Measurements from ENCODE around the gene TMEM170B. TPM values are rescaled to one million over a fixed set of nuclear protein-coding genes. Genes with fewer than 3 reads are reported as not detected.

Gene TMEM170B
- total RNA-seq, 1 donor from 2014 or later = 3.7 TPM

GRCh38 chr6:11628562-11628961, 91.0 kb downstream of the TMEM170B start:
- TF ChIP-seq, protein P1, sequence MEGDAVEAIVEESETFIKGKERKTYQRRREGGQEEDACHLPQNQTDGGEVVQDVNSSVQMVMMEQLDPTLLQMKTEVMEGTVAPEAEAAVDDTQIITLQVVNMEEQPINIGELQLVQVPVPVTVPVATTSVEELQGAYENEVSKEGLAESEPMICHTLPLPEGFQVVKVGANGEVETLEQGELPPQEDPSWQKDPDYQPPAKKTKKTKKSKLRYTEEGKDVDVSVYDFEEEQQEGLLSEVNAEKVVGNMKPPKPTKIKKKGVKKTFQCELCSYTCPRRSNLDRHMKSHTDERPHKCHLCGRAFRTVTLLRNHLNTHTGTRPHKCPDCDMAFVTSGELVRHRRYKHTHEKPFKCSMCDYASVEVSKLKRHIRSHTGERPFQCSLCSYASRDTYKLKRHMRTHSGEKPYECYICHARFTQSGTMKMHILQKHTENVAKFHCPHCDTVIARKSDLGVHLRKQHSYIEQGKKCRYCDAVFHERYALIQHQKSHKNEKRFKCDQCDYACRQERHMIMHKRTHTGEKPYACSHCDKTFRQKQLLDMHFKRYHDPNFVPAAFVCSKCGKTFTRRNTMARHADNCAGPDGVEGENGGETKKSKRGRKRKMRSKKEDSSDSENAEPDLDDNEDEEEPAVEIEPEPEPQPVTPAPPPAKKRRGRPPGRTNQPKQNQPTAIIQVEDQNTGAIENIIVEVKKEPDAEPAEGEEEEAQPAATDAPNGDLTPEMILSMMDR (IDR thresholded peaks at IDR 0.05) = no peak
- no peak for DNase-seq (ENCODE audit: extremely low spot score, unreplicated experiment)
- no peaks in the 10 kb centered on the region for H3K9me3 Mint-ChIP-seq (ENCODE audit: unreplicated experiment)
- H3K4me1 Mint-ChIP-seq (ENCODE audit: unreplicated experiment) = peaks cover 20% of the 10 kb centered on the region
- no peaks in the 10 kb centered on the region for H3K36me3 Mint-ChIP-seq (ENCODE audit: unreplicated experiment)
- no peak overlapping the region for H3K27ac Mint-ChIP-seq (ENCODE audit: unreplicated experiment)
- H3K4me3 Mint-ChIP-seq (ENCODE audit: unreplicated experiment) = no peak overlapping the region
- no peaks in the 10 kb centered on the region for H3K27me3 Mint-ChIP-seq (ENCODE audit: unreplicated experiment)

DNA sequence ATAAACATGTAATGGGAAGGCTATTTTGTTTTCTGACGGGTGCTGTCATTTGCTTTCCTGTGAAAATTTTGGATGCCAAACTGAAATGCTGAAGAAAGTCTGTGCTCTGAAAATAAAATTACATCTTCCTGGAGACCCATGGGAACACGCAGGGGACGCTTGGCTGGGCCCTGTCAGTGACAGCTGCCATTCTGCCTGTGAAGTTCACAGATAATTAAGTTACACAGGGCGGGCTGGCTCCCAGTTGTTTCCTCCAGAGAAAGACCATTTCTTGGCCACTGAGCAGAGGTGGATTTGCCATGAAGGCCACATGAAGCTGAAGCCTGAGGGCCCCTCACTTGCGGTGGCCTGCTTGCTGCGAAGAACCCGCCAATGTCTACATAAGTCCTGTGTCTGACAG, 93.5 kb downstream of the TMEM170B start:
- H3K27ac Mint-ChIP-seq (ENCODE audit: unreplicated experiment) = no peak overlapping the region
- no peaks in the 10 kb centered on the region for H3K9me3 Mint-ChIP-seq (ENCODE audit: unreplicated experiment)
- H3K27me3 Mint-ChIP-seq (ENCODE audit: unreplicated experiment) = no peaks in the 10 kb centered on the region
- no peak for DNase-seq (ENCODE audit: extremely low spot score, unreplicated experiment)
- TF ChIP-seq, protein P1 (IDR thresholded peaks at IDR 0.05) = no peak
- H3K4me3 Mint-ChIP-seq (ENCODE audit: unreplicated experiment) = no peak overlapping the region
- no peaks in the 10 kb centered on the region for H3K36me3 Mint-ChIP-seq (ENCODE audit: unreplicated experiment)
- H3K4me1 Mint-ChIP-seq (ENCODE audit: unreplicated experiment) = peaks cover 12% of the 10 kb centered on the region

GRCh38 chr6:11631539-11631938, 94.0 kb downstream of the TMEM170B start:
- no peak overlapping the region for H3K27ac Mint-ChIP-seq (ENCODE audit: unreplicated experiment)

GRCh38 chr6:11632231-11632630, 94.7 kb downstream of the TMEM170B start:
- peaks cover 23% of the 10 kb centered on the region for H3K4me1 Mint-ChIP-seq (ENCODE audit: unreplicated experiment)
- no peak overlapping the region for H3K27ac Mint-ChIP-seq (ENCODE audit: unreplicated experiment)
- DNase-seq (ENCODE audit: extremely low spot score, unreplicated experiment) = no peak
- no peaks in the 10 kb centered on the region for H3K27me3 Mint-ChIP-seq (ENCODE audit: unreplicated experiment)
- H3K9me3 Mint-ChIP-seq (ENCODE audit: unreplicated experiment) = no peaks in the 10 kb centered on the region
- TF ChIP-seq, protein P1 (IDR thresholded peaks at IDR 0.05) = no peak
- no peak overlapping the region for H3K4me3 Mint-ChIP-seq (ENCODE audit: unreplicated experiment)
- H3K36me3 Mint-ChIP-seq (ENCODE audit: unreplicated experiment) = no peaks in the 10 kb centered on the region

More at GRCh38 chr6:11631539-11631938, 94.0 kb downstream of the TMEM170B start:
- DNase-seq (ENCODE audit: extremely low spot score, unreplicated experiment) = no peak
- Mint-ChIP-seq H3K27me3 (ENCODE audit: unreplicated experiment) (no peaks in the 10 kb centered on the region), H3K4me1 (ENCODE audit: unreplicated experiment) (peaks cover 16% of the 10 kb centered on the region), H3K4me3 (ENCODE audit: unreplicated experiment) (no peak overlapping the region), H3K9me3 (ENCODE audit: unreplicated experiment) (no peaks in the 10 kb centered on the region), H3K36me3 (ENCODE audit: unreplicated experiment) (no peaks in the 10 kb centered on the region)
- TF ChIP-seq, protein P1 (IDR thresholded peaks at IDR 0.05) = no peak

DNA sequence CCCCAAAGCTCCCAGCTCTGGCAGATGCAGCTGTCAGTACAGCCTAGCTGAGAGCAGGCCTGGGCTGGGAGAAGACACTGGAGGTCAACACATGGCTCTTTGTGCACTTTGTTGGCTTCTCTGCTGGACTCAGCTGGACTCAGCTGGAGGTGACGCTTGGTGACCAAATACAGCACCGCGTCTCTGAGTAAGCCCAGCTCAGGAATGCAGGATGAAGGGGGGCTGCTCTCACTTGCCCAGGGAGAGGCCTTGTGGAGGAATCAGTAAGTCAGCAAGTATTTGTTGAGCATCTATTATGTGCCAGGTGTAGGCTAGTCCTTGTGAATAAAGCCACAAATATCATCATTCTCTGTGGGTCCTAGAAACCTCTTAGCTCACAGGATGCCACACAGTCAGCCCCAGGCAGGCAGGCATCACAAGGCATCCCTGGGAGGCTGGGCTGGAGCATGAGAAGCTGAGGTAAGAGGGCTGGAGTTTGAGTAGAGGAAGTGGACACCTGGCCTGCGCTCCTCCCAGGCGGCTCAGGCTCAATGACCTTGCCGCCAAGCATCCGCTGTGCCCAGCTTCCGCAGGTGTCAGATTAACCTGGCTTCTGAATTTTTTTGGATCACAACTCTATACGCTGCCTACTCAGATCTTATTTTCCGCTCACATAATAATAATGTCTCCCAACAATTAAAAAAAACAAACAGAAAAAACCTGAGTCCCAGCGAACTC, 95.4 kb downstream of the TMEM170B start:
- Mint-ChIP-seq H3K27me3 (ENCODE audit: unreplicated experiment) (no peaks in the 10 kb centered on the region), H3K27ac (ENCODE audit: unreplicated experiment) (no peak overlapping the region), H3K4me1 (ENCODE audit: unreplicated experiment) (peaks cover 30% of the 10 kb centered on the region), H3K4me3 (ENCODE audit: unreplicated experiment) (no peak overlapping the region), H3K36me3 (ENCODE audit: unreplicated experiment) (no peaks in the 10 kb centered on the region), H3K9me3 (ENCODE audit: unreplicated experiment) (no peaks in the 10 kb centered on the region)
- TF ChIP-seq, protein P1 (IDR thresholded peaks at IDR 0.05) = no peak
- DNase-seq (ENCODE audit: extremely low spot score, unreplicated experiment) = no peak

Other genes with a start within 250 kb of the TMEM170B start
- gene ADTRP, start 241.1 kb downstream of the TMEM170B start, total RNA-seq = not detected in 2 replicates

Measured in osteocyte (in vitro differentiated cells).